ENCODE results near the gene CTAGE1. TPM values are rescaled to one million over a fixed set of nuclear protein-coding genes. Genes with fewer than 3 reads are reported as not detected.

CTAGE1 gene
- not detected for total RNA-seq
- long read RNA-seq, result 0 reads

- H3K27ac ChIP-seq, result no peak within 1 kb of the TSS
- H3K4me3 ChIP-seq, result no peak within 1 kb of the TSS
- DNase-seq (no peak), ATAC-seq (no peak)
- no peaks in the 10 kb centered on the region for H3K9me3 ChIP-seq
- intact Hi-C loops (cut with DNase I), result no loop called here
- H3K36me3 ChIP-seq, result no peaks in the 10 kb centered on the region
- H3K4me1 ChIP-seq, result peaks cover under 1% of the 10 kb centered on the region
- TF ChIP-seq CTCF (IDR thresholded peaks at IDR 0.05), result no peak
- no peaks in the 10 kb centered on the region for H3K27me3 ChIP-seq
Measured at GRCh38 chr18:22417496-22418188, at the start of gene CTAGE1. Gene CTAGE1, minus strand, starts transcription at chr18:22417915. Its CDS starts 104 bp downstream, at chr18:22417811.

GRCh38 chr18:22466608-22467395 lies 49.1 kb upstream of the CTAGE1 start:
- Histone ChIP-seq H3K27ac (peak overlapping the region; percentile 51), H3K9me3 (no peaks in the 10 kb centered on the region), H3K27me3 (no peaks in the 10 kb centered on the region), H3K4me3 (no peak overlapping the region), H3K36me3 (no peaks in the 10 kb centered on the region), H3K4me1 (peaks cover 39% of the 10 kb centered on the region)
- no peak for TF ChIP-seq CTCF (IDR thresholded peaks at IDR 0.05)
- peak; percentile 83 for ATAC-seq
- DNase-seq, result no peak
- intact Hi-C loops (cut with DNase I), result no loop called here

- Histone ChIP-seq H3K36me3 (no peaks in the 10 kb centered on the region), H3K4me1 (peaks cover 30% of the 10 kb centered on the region), H3K9me3 (no peaks in the 10 kb centered on the region), H3K27ac (peak overlapping the region; percentile 51), H3K4me3 (no peak overlapping the region), H3K27me3 (no peaks in the 10 kb centered on the region)
- DNase-seq (no peak), ATAC-seq (peak; percentile 85)
- intact Hi-C loops (cut with DNase I), result no loop called here
- TF ChIP-seq CTCF (IDR thresholded peaks at IDR 0.05), result no peak
Measured at GRCh38 chr18:22465859-22466457, 48.2 kb upstream of the CTAGE1 start.

- H3K4me3 ChIP-seq, result no peak overlapping the region
- H3K4me1 ChIP-seq, result peaks cover 11% of the 10 kb centered on the region
- DNase-seq (no peak), ATAC-seq (no peak)
- no peaks in the 10 kb centered on the region for H3K9me3 ChIP-seq
- intact Hi-C loops (cut with DNase I), result no loop called here
- H3K36me3 ChIP-seq, result no peaks in the 10 kb centered on the region
- H3K27ac ChIP-seq, result no peak overlapping the region
- no peaks in the 10 kb centered on the region for H3K27me3 ChIP-seq
- no peak for TF ChIP-seq CTCF (IDR thresholded peaks at IDR 0.05)
Measured at GRCh38 chr18:22463076-22463475, 45.4 kb upstream of the CTAGE1 start.

GRCh38 chr18:22459491-22459890 lies 41.8 kb upstream of the CTAGE1 start:
- Histone ChIP-seq H3K36me3 (no peaks in the 10 kb centered on the region), H3K4me3 (no peak overlapping the region), H3K4me1 (no peaks in the 10 kb centered on the region), H3K9me3 (no peaks in the 10 kb centered on the region), H3K27me3 (no peaks in the 10 kb centered on the region), H3K27ac (no peak overlapping the region)
- DNase-seq (no peak), ATAC-seq (no peak)
- TF ChIP-seq CTCF (IDR thresholded peaks at IDR 0.05), result no peak
- intact Hi-C loops (cut with DNase I), result no loop called here
